Neural crest cell (in vitro differentiated cells): ENCODE results near the gene RPL15. TPM values are rescaled to one million over a fixed set of nuclear protein-coding genes. Genes with fewer than 3 reads are reported as not detected.

ENCODE experiments used
- DNase-seq: peaks from one replicate; pipeline ENCODE4 v3.0.0; 2021; ENCODE audit warnings: low read depth, mixed read lengths, low spot score
- H3K27ac Mint-ChIP-seq: one replicate; pipeline ENCODE4 v1.8.0; 2021; ENCODE audit warnings: mild to moderate bottlenecking, mixed read lengths; ENCODE audit not compliant: unreplicated experiment
- H3K27me3 Mint-ChIP-seq: 2 replicates; pipeline ENCODE4 v1.8.0; 2021; ENCODE audit warnings: low read depth, mild to moderate bottlenecking, mixed read lengths
- H3K36me3 Mint-ChIP-seq: 2 replicates; pipeline ENCODE4 v1.8.0; 2021; ENCODE audit warnings: low read depth, mild to moderate bottlenecking, mixed read lengths
- H3K4me1 Mint-ChIP-seq: 2 replicates; pipeline ENCODE4 v1.8.0; 2021; ENCODE audit warnings: mixed read lengths
- H3K4me3 Mint-ChIP-seq: one replicate; pipeline ENCODE4 v1.8.0; 2021; ENCODE audit warnings: mild to moderate bottlenecking, mixed read lengths
- H3K9me3 Mint-ChIP-seq: 2 replicates; pipeline ENCODE4 v1.8.0; 2021; ENCODE audit warnings: mixed read lengths
- CTCF ChIP-seq: fragments of 200-600 bp; sonication (generic); conservative IDR thresholded peaks from 2 replicates; pipeline ENCODE4 v1.5.0; 2021; ENCODE audit warnings: antibody characterized with exemption, mild to moderate bottlenecking
- total RNA-seq: library from RNA; stranded (reverse); gene quantifications from 2 replicates; pipeline ENCODE4 v1.2.1, GENCODE V29; 2021

RPL15 gene
- total RNA-seq, 1 donor from 2014 or later = 2,019 TPM

DNA sequence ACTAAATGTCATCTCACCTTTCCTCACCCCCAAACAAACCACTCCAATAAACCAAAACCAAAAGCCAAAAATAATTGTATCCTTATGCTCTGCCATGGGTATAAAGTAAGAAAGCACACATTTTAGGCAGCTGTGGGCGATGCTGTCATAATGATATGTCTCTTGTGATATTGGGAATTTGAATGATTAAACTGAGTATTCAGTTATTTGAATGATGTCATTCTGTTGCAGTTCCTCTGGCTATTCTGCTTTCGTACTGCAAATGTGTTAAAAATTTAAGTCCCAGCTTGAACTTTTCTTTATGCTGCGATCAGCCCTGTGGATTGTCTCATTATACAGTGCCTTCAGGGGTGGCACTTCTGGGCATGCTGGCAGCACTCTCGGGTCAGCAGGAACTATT is 17.3 kb downstream of the RPL15 start:
- peaks cover 14% of the 10 kb centered on the region for H3K4me1 Mint-ChIP-seq
- no peaks in the 10 kb centered on the region for H3K36me3 Mint-ChIP-seq
- no peak overlapping the region for H3K27ac Mint-ChIP-seq
- no peak for DNase-seq
- no peaks in the 10 kb centered on the region for H3K27me3 Mint-ChIP-seq
- no peak for TF ChIP-seq CTCF
- H3K4me3 Mint-ChIP-seq = no peak overlapping the region
- no peaks in the 10 kb centered on the region for H3K9me3 Mint-ChIP-seq

DNA sequence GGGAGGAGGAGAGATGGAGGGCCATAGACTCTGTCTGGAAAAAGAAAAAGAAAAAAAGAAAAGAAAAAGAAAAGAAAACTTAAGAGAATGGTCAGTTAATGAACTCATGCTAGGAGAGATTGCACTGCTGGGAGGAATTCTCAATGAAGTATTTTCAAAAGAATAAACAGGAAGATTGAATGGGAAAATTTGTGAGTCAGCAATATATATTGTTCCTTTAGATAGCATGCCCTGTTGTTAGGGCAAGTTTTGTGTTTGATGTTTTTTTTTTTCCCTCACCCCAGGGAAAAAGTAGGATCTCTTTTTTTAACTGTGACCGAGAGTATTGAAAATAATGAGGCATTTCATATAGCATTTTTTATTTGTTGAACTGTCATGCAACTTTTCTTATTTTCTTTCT is 20.4 kb downstream of the RPL15 start:
- Mint-ChIP-seq H3K9me3 (no peaks in the 10 kb centered on the region), H3K36me3 (no peaks in the 10 kb centered on the region), H3K4me1 (peaks cover 14% of the 10 kb centered on the region), H3K27ac (no peak overlapping the region), H3K27me3 (no peaks in the 10 kb centered on the region), H3K4me3 (no peak overlapping the region)
- DNase-seq = no peak
- no peak for TF ChIP-seq CTCF

- no peak for DNase-seq
- Mint-ChIP-seq H3K36me3 (no peaks in the 10 kb centered on the region), H3K4me3 (no peak overlapping the region), H3K9me3 (no peaks in the 10 kb centered on the region), H3K27ac (no peak overlapping the region), H3K27me3 (peaks cover 9% of the 10 kb centered on the region), H3K4me1 (peaks cover 14% of the 10 kb centered on the region)
- TF ChIP-seq CTCF = no peak
Measured at GRCh38 chr3:23938688-23939087, 21.8 kb downstream of the RPL15 start.

DNA sequence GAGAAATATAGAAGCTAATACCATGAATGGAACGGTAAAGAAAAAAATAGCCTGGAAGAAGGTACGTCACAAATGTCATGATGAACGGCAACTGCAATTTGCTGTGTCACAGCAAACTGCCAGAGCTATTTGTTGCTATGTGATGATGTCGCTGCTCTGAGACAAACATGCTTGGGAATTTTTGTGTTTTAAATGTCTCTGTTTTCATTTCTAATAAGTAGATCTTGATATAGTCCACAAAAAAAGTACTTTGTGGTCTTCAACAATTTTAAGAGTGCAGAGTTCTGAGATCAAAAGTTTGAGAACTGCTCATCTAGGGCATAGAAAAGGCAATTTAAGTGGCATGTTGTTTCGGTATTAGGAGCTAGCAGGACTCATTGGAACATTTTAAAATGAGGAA is 23.8 kb downstream of the RPL15 start:
- H3K4me3 Mint-ChIP-seq = peak overlapping the region; percentile 59
- DNase-seq = no peak
- no peak overlapping the region for H3K27ac Mint-ChIP-seq
- no peaks in the 10 kb centered on the region for H3K9me3 Mint-ChIP-seq
- peaks cover 17% of the 10 kb centered on the region for H3K4me1 Mint-ChIP-seq
- no peak for TF ChIP-seq CTCF
- peaks cover 18% of the 10 kb centered on the region for H3K27me3 Mint-ChIP-seq
- H3K36me3 Mint-ChIP-seq = no peaks in the 10 kb centered on the region

DNA sequence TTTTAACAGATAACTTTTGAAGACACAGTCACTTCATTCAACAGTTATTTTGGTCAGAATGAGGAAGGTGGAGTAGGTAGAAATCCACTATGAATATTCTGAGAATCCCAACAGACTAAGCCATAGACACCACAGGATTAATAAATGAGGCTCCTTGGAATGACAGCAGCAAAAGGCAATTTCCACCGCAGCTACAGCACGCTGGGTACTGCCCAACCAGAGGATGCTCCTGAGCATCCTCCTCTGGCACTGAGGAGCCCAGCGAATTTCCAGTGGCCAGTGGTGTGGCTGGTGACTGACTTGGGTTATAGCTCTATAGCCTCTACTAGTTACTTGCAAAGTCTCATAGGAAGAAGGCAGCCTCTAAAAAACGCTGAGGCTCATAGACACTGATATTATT is 24.5 kb downstream of the RPL15 start:
- peaks cover 17% of the 10 kb centered on the region for H3K4me1 Mint-ChIP-seq
- no peak for TF ChIP-seq CTCF
- no peaks in the 10 kb centered on the region for H3K9me3 Mint-ChIP-seq

DNA sequence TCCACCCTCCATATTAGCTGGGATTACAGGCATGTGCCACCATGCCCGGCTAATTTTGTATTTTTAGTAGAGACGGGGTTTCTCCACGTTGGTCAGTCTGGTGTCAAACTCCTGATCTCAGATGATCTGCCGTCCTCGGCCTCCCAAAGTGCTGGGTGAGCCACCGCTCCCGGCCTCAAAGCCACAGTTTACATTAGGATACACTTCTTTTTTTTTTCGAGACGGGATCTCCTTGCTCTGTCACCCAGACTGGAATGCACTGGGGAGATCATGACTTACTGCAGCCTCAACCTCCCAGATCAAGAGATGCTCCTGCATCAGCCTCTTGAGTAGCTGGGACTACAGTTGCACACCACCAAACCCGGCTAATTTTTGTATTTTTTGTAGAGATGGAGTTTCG is 25.6 kb downstream of the RPL15 start:
- peak overlapping the region; percentile 48 for H3K4me3 Mint-ChIP-seq
- H3K9me3 Mint-ChIP-seq = no peaks in the 10 kb centered on the region
- TF ChIP-seq CTCF = no peak
- peaks cover 18% of the 10 kb centered on the region for H3K4me1 Mint-ChIP-seq
- H3K27ac Mint-ChIP-seq = no peak overlapping the region
- peaks cover 18% of the 10 kb centered on the region for H3K27me3 Mint-ChIP-seq
- no peak for DNase-seq
- H3K36me3 Mint-ChIP-seq = no peaks in the 10 kb centered on the region

More for the DNA sequence above, 24.5 kb downstream of the RPL15 start:
- Mint-ChIP-seq H3K4me3 (no peak overlapping the region), H3K27ac (no peak overlapping the region), H3K27me3 (peaks cover 18% of the 10 kb centered on the region), H3K36me3 (no peaks in the 10 kb centered on the region)
- no peak for DNase-seq
